SU-DHL-6 (cell line): Measurements from ENCODE around the gene FBXO10.

Experiments
- H2AFZ ChIP-seq: fragments of 200-600 bp; sonication (generic); 2 replicates; pipeline ENCODE4 v1.6.1; 2014; ENCODE audit warnings: low read depth, mild to moderate bottlenecking, moderate library complexity, mixed read lengths, antibody characterized with exemption, low read length; ENCODE audit not compliant: severe bottlenecking
- H3F3A ChIP-seq: fragments of 200-600 bp; shearing (Covaris generic); 2 replicates; pipeline ENCODE4 v1.6.0; 2016; ENCODE audit warnings: antibody characterized with exemption, mild to moderate bottlenecking; ENCODE audit not compliant: insufficient read depth
- H3K27ac ChIP-seq: fragments of 200-600 bp; sonication (generic); 2 replicates; pipeline ENCODE4 v1.5.1; 2016; ENCODE audit warnings: low read depth, mild to moderate bottlenecking, low read length, moderate library complexity, mixed read lengths
- H3K27me3 ChIP-seq: fragments of 200-600 bp; sonication (generic), shearing (Covaris generic); 2 replicates; pipeline ENCODE4 v1.6.0; 2014; ENCODE audit warnings: mild to moderate bottlenecking, low read length
- H3K36me3 ChIP-seq: fragments of 200-600 bp; sonication (generic); 2 replicates; pipeline ENCODE4 v1.6.1; 2014; ENCODE audit warnings: mild to moderate bottlenecking, low read length, mixed read lengths
- H3K4me2 ChIP-seq: fragments of 300-600, 200-600 bp; shearing (Covaris generic), sonication (generic); 2 replicates; pipeline ENCODE4 v1.6.0; 2014; ENCODE audit warnings: low read length, low read depth, mild to moderate bottlenecking; ENCODE audit not compliant: poor library complexity, severe bottlenecking
- H3K4me3 ChIP-seq: fragments of 200-600 bp; sonication (generic); 2 replicates; pipeline ENCODE4 v1.5.1; 2014; ENCODE audit warnings: antibody characterized with exemption, low read length, mild to moderate bottlenecking, mixed read lengths; ENCODE audit not compliant: insufficient read depth, poor library complexity, severe bottlenecking
- H3K79me2 ChIP-seq: fragments of 200-600 bp; sonication (generic); 2 replicates; pipeline ENCODE4 v1.6.1; 2014; ENCODE audit warnings: mild to moderate bottlenecking, low read length, moderate library complexity; ENCODE audit not compliant: insufficient read depth
- H3K9ac ChIP-seq: fragments of 200-600 bp; sonication (generic); 2 replicates; pipeline ENCODE4 v1.7.0; 2014; ENCODE audit warnings: mild to moderate bottlenecking, low read length
- H3K9me2 ChIP-seq: fragments of 200-600 bp; sonication (generic); replicated peaks from 2 replicates; pipeline ENCODE4 v1.6.1; 2014; ENCODE audit warnings: low read length; ENCODE audit not compliant: insufficient read depth
- H3K9me3 ChIP-seq: fragments of 200-600 bp; sonication (generic); 2 replicates; pipeline ENCODE4 v1.6.1; 2014; ENCODE audit warnings: low read length, mixed read lengths; ENCODE audit not compliant: insufficient read depth
- H4K20me1 ChIP-seq: fragments of 200-600 bp; sonication (generic); 2 replicates; pipeline ENCODE4 v1.6.1; 2014; ENCODE audit warnings: low read depth, mild to moderate bottlenecking, antibody characterized with exemption, low read length, moderate library complexity, mixed read lengths
- CTCF ChIP-seq: fragments of 200-600 bp; sonication (generic); IDR thresholded peaks from one replicate; pipeline ENCODE4 v1.5.1; 2017; ENCODE audit warnings: antibody characterized with exemption, mild to moderate bottlenecking, low read length, moderate library complexity; ENCODE audit not compliant: insufficient read depth, poor library complexity, severe bottlenecking
- EZH2phosphoT487 ChIP-seq: fragments of 200-600 bp; sonication (generic), shearing (Covaris generic); conservative IDR thresholded peaks from 2 replicates; pipeline ENCODE4 v1.6.1; 2018; ENCODE audit warnings: mild to moderate bottlenecking, antibody characterized with exemption, low read length, moderate library complexity, mixed read lengths

Gene FBXO10

GRCh38 chr9:37571282-37571681 lies 4.9 kb downstream of the FBXO10 start:
- Histone ChIP-seq H3K9me2 (no peaks in the 10 kb centered on the region), H3F3A (peaks cover 5% of the 10 kb centered on the region; the same call in 1 of the 2 replicates), H3K27me3 (no peaks in the 10 kb centered on the region), H3K4me3 (no peak overlapping the region), H4K20me1 (0 out of 2 replicates have a peak, but pooled peaks cover 5% of the 10 kb centered on the region), H2AFZ (no peak overlapping the region), H3K9me3 (no peaks in the 10 kb centered on the region), H3K9ac (no peak overlapping the region), H3K4me2 (no peak overlapping the region), H3K36me3 (no peaks in the 10 kb centered on the region), H3K79me2 (peaks cover 11% of the 10 kb centered on the region; the same call in 1 of the 2 replicates), H3K27ac (no peak overlapping the region)
- no peak for TF ChIP-seq CTCF
- TF ChIP-seq EZH2phosphoT487: no peak

- Histone ChIP-seq H4K20me1 (no peaks in the 10 kb centered on the region), H3K4me2 (peak overlapping the region; percentile 42), H3K9me3 (peaks cover 12% of the 10 kb centered on the region; the same call in 1 of the 2 replicates), H3K27ac (peak overlapping the region; percentile 68), H3K79me2 (no peaks in the 10 kb centered on the region), H3F3A (peaks cover 6% of the 10 kb centered on the region; the same call in 1 of the 2 replicates), H3K9ac (0 out of 2 replicates have a peak overlapping the region, but pooled peaks have one; percentile 27), H3K4me3 (no peak overlapping the region), H3K36me3 (peaks cover 9% of the 10 kb centered on the region), H3K27me3 (no peaks in the 10 kb centered on the region), H3K9me2 (no peaks in the 10 kb centered on the region), H2AFZ (no peak overlapping the region)
- no peak for TF ChIP-seq CTCF
- no peak for TF ChIP-seq EZH2phosphoT487
Observed at GRCh38 chr9:37566716-37567115, 9.5 kb downstream of the FBXO10 start.

- H3K27ac ChIP-seq: peak overlapping the region; percentile 68
- H3K9me3 ChIP-seq: peaks cover 12% of the 10 kb centered on the region; the same call in 1 of the 2 replicates
- no peaks in the 10 kb centered on the region for H4K20me1 ChIP-seq
- H3K79me2 ChIP-seq: no peaks in the 10 kb centered on the region
- H3F3A ChIP-seq: peaks cover 6% of the 10 kb centered on the region; the same call in 1 of the 2 replicates
- no peaks in the 10 kb centered on the region for H3K9me2 ChIP-seq
- H3K4me3 ChIP-seq: no peak overlapping the region
- peak overlapping the region; percentile 27; the same call in 1 of the 2 replicates for H3K9ac ChIP-seq
- TF ChIP-seq CTCF: no peak
- TF ChIP-seq EZH2phosphoT487: no peak
- peaks cover 9% of the 10 kb centered on the region for H3K36me3 ChIP-seq
- no peaks in the 10 kb centered on the region for H3K27me3 ChIP-seq
- H3K4me2 ChIP-seq: peak overlapping the region; percentile 42
- H2AFZ ChIP-seq: no peak overlapping the region
Observed at GRCh38 chr9:37565661-37566618, 10.2 kb downstream of the FBXO10 start.
